MM.1S (cell line): Measurements from ENCODE around the gene ADAMTSL1.

Experiments used
- DNase-seq: peaks from one replicate; pipeline ENCODE4 v3.0.0-alpha.2; 2015
- H2AFZ ChIP-seq: fragments of 300-600 bp; sonication (generic); 2 replicates; pipeline ENCODE4 v1.6.0; 2016; ENCODE audit warnings: antibody characterized with exemption, low read length
- H3F3A ChIP-seq: fragments of 300-600 bp; sonication (generic); 2 replicates; pipeline ENCODE4 v1.6.1; 2016; ENCODE audit warnings: mild to moderate bottlenecking, antibody characterized with exemption, low read length, moderate library complexity, mixed read lengths; ENCODE audit not compliant: insufficient read depth
- H3K27ac ChIP-seq: fragments of 300-600 bp; sonication (generic); 2 replicates; pipeline ENCODE4 v1.5.1; 2016; ENCODE audit warnings: mild to moderate bottlenecking, low read length
- H3K27me3 ChIP-seq: fragments of 300-600 bp; sonication (generic); replicated peaks from 2 replicates; pipeline ENCODE4 v1.6.0; 2016; ENCODE audit warnings: low read length; ENCODE audit not compliant: insufficient read depth
- H3K36me3 ChIP-seq: fragments of 300-600 bp; sonication (generic); replicated peaks from 2 replicates; pipeline ENCODE4 v1.6.1; 2016; ENCODE audit warnings: mild to moderate bottlenecking, low read length, mixed read lengths; ENCODE audit not compliant: insufficient read depth
- H3K4me1 ChIP-seq: fragments of 300-600 bp; sonication (generic); 2 replicates; pipeline ENCODE4 v1.6.1; 2016; ENCODE audit warnings: low read length, mixed read lengths
- H3K4me2 ChIP-seq: fragments of 300-600 bp; sonication (generic); 2 replicates; pipeline ENCODE4 v1.6.0; 2016; ENCODE audit warnings: low read depth, low read length
- H3K4me3 ChIP-seq: fragments of 300-600 bp; sonication (generic); 2 replicates; pipeline ENCODE4 v1.5.1; 2016; ENCODE audit warnings: low read length, mixed read lengths
- H3K79me2 ChIP-seq: fragments of 300-600 bp; sonication (generic); 2 replicates; pipeline ENCODE4 v1.6.1; 2016; ENCODE audit warnings: mixed run types, low read length, mixed read lengths
- H3K9ac ChIP-seq: fragments of 300-600 bp; sonication (generic); 2 replicates; pipeline ENCODE4 v1.6.1; 2016; ENCODE audit warnings: low read length, mixed read lengths
- H3K9me2 ChIP-seq: fragments of 300-600 bp; sonication (generic); replicated peaks from 2 replicates; pipeline ENCODE4 v1.6.1; 2016; ENCODE audit warnings: mild to moderate bottlenecking, low read length, mixed read lengths; ENCODE audit not compliant: insufficient read depth
- H3K9me3 ChIP-seq: fragments of 300-600 bp; sonication (generic); replicated peaks from 2 replicates; pipeline ENCODE4 v1.6.1; 2016; ENCODE audit warnings: mild to moderate bottlenecking, low read length, mixed read lengths; ENCODE audit not compliant: insufficient read depth
- H4K20me1 ChIP-seq: fragments of 300-600 bp; sonication (generic); 2 replicates; pipeline ENCODE4 v1.6.1; 2016; ENCODE audit warnings: mild to moderate bottlenecking, low read length, moderate library complexity, mixed read lengths; ENCODE audit not compliant: insufficient read depth
- EZH2 ChIP-seq: fragments of 300-600 bp; sonication (generic); optimal IDR thresholded peaks from 2 replicates; pipeline ENCODE3; 2017; ENCODE audit warnings: low read depth, mild to moderate bottlenecking, antibody characterized with exemption, low read length, mixed read lengths
- EZH2phosphoT487 ChIP-seq: fragments of 300-600 bp; sonication (generic); IDR thresholded peaks from 2 replicates; pipeline ENCODE4 v1.6.1; 2018; ENCODE audit warnings: antibody characterized with exemption, low read length
- TF ChIP-seq, protein P1 (sequence below): fragments of 300-600 bp; sonication (generic); IDR thresholded peaks from 2 replicates; pipeline ENCODE4 v1.5.1; 2016; ENCODE audit warnings: antibody characterized with exemption, low read length, mixed read lengths

The ADAMTSL1 gene

DNA sequence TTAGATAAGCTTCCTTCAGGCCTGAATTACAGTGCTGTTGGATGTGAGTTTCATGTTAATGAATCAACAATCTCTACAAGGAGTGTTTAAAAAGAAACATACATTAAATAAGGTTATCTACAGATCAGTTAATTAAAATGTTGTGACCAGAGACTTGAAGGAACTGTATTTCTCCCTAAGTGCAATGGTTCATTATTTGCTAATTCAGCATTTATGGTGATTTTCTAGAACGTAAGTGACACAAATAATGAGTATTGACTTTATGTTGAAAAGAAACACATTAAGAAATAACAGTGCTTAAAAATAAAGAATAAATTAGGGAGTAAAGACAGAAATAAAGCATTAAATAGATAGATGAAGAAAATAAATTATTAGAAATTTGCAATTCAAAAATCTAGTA lies 74.5 kb downstream of the ADAMTSL1 start:
- Histone ChIP-seq H3K9me2 (no peaks in the 10 kb centered on the region), H4K20me1 (no peaks in the 10 kb centered on the region), H2AFZ (no peak overlapping the region), H3K4me3 (no peak overlapping the region), H3K27ac (no peak overlapping the region), H3K79me2 (no peaks in the 10 kb centered on the region), H3K9ac (no peak overlapping the region), H3K9me3 (no peaks in the 10 kb centered on the region), H3K27me3 (no peaks in the 10 kb centered on the region), H3K36me3 (no peaks in the 10 kb centered on the region), H3K4me2 (no peak overlapping the region), H3K4me1 (no peaks in the 10 kb centered on the region), H3F3A (no peaks in the 10 kb centered on the region)
- TF ChIP-seq, protein P1, sequence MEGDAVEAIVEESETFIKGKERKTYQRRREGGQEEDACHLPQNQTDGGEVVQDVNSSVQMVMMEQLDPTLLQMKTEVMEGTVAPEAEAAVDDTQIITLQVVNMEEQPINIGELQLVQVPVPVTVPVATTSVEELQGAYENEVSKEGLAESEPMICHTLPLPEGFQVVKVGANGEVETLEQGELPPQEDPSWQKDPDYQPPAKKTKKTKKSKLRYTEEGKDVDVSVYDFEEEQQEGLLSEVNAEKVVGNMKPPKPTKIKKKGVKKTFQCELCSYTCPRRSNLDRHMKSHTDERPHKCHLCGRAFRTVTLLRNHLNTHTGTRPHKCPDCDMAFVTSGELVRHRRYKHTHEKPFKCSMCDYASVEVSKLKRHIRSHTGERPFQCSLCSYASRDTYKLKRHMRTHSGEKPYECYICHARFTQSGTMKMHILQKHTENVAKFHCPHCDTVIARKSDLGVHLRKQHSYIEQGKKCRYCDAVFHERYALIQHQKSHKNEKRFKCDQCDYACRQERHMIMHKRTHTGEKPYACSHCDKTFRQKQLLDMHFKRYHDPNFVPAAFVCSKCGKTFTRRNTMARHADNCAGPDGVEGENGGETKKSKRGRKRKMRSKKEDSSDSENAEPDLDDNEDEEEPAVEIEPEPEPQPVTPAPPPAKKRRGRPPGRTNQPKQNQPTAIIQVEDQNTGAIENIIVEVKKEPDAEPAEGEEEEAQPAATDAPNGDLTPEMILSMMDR = no peak
- no peak for TF ChIP-seq EZH2
- no peak for TF ChIP-seq EZH2phosphoT487
- DNase-seq = no peak

DNA sequence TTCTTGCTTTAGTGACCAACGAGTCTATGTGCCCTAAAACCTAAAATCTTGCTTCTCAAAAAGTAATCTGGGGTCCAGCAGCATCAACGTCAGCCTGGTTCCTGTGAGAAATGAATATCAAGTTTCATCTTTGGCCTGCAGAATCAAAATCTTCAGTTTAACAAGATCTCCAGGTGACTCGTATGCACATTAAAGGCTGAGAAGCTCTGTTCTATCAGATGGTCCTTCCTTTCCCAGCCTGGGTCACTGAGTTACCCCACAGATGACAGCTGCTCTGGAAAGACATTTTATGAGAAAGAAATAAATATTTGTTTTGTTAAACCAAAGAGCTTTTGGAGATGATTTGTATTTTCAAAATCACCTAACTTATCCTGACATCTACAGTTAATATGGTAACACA lies 75.8 kb downstream of the ADAMTSL1 start:
- no peak for DNase-seq
- no peaks in the 10 kb centered on the region for H3F3A ChIP-seq
- H2AFZ ChIP-seq = no peak overlapping the region
- no peaks in the 10 kb centered on the region for H3K9me3 ChIP-seq
- no peak overlapping the region for H3K4me2 ChIP-seq
- H3K9ac ChIP-seq = no peak overlapping the region
- H4K20me1 ChIP-seq = no peaks in the 10 kb centered on the region
- no peaks in the 10 kb centered on the region for H3K79me2 ChIP-seq
- H3K36me3 ChIP-seq = no peaks in the 10 kb centered on the region
- no peaks in the 10 kb centered on the region for H3K27me3 ChIP-seq
- H3K4me3 ChIP-seq = no peak overlapping the region
- H3K27ac ChIP-seq = no peak overlapping the region
- no peaks in the 10 kb centered on the region for H3K9me2 ChIP-seq
- TF ChIP-seq EZH2 (no peak), EZH2phosphoT487 (no peak)
- TF ChIP-seq, protein P1 = no peak
- no peaks in the 10 kb centered on the region for H3K4me1 ChIP-seq

DNA sequence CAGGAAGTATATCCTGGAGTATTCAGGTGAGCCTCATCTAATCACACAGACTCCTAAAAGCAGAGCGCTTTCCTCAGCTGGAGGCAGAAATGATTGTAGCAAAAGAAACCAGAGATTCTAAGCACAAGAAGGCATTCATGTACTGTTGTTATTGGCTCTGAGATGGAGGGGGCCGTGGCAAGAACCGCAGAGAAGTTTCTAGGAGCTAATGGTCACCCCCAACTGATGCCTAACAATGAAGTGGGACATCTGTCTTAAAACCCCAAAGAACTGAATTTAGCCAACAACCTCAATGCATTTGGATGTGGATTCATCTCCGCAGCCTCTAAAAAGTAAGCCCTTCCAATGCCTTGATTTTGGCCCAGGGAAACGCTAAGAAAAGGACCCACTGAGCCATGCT lies 76.3 kb downstream of the ADAMTSL1 start:
- DNase-seq = no peak
- Histone ChIP-seq H3K36me3 (no peaks in the 10 kb centered on the region), H3K9ac (no peak overlapping the region), H3K27ac (no peak overlapping the region), H3K79me2 (no peaks in the 10 kb centered on the region), H3K27me3 (no peaks in the 10 kb centered on the region), H3K4me3 (no peak overlapping the region), H3K4me2 (no peak overlapping the region), H3K9me2 (no peaks in the 10 kb centered on the region), H2AFZ (no peak overlapping the region), H3K9me3 (no peaks in the 10 kb centered on the region), H3F3A (no peaks in the 10 kb centered on the region), H4K20me1 (no peaks in the 10 kb centered on the region), H3K4me1 (no peaks in the 10 kb centered on the region)
- TF ChIP-seq, protein P1 = no peak
- TF ChIP-seq EZH2phosphoT487 (no peak), EZH2 (no peak)

DNA sequence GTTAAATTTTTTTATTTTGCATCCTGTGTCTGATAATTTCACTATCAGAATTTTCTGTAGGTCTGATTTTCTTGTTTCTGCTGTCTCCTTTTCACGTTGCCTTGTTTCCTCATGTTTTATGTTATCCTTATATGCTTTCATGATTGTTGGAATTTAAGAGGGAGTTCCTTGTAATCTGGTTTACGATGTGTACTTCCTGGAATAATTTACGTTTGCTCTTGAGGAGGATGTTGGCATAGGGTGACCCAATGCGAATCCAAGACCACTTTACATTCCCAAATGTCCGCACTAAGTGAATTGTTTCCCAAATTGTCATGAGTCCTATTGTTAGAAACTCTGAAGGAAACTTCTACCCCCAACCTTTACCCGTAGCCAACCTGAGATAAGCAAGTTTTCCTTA lies 80.3 kb downstream of the ADAMTSL1 start:
- Histone ChIP-seq H3K4me3 (no peak overlapping the region), H3K4me2 (no peak overlapping the region), H2AFZ (no peak overlapping the region), H3K27ac (no peak overlapping the region), H3K9me2 (no peaks in the 10 kb centered on the region), H3K27me3 (no peaks in the 10 kb centered on the region), H3F3A (no peaks in the 10 kb centered on the region), H3K9ac (no peak overlapping the region), H3K4me1 (no peaks in the 10 kb centered on the region), H3K36me3 (no peaks in the 10 kb centered on the region), H3K79me2 (no peaks in the 10 kb centered on the region), H4K20me1 (no peaks in the 10 kb centered on the region), H3K9me3 (no peaks in the 10 kb centered on the region)
- TF ChIP-seq EZH2phosphoT487 = no peak
- TF ChIP-seq, protein P1 = no peak
- TF ChIP-seq EZH2 = no peak
- DNase-seq = no peak
